Measurements from ENCODE around the gene PIK3CB.

Gene PIK3CB

DNA sequence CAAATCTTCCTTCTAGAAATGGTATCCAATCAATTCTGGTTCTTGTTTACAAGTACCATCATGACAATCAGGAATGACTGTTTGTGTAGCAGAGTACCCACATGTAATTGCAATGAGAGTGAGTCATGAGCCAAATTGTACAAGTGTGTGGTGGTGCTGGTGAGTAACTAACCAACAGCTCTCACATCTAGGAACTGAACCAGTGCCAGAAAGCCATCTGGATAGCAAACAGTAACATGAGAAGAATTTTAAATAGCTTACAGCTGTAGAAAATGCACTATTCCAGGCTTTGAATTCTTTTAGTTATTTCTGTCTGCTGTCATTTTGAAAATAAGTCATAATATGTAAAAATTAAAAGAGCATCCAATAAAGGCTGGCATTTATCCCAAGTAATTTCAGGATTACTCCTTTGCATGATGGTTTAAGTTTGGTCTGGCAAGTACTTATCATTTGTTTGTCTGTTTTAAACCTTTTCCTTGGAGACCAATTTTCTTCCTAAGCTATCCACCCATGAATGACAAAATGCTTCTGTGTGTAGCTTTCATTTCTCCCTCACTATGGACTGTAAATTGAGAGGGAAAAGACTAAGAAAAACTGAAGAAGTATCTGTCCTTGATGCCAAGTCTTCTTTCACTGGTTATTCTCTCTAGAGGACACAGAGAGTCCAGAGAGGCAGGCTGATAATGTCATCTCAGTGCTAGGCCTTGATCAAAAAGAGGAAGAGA is 60.0 kb downstream of the PIK3CB start:
- no peak overlapping the region for H3K27ac ChIP-seq (ENCODE audit: low read length)
- no peak overlapping the region for H3K9ac ChIP-seq (ENCODE audit: low read depth, low read length)
- H3K4me1 ChIP-seq (ENCODE audit: insufficient read depth, low read length): peaks cover 5% of the 10 kb centered on the region; the same call in 1 of the 2 replicates

DNA sequence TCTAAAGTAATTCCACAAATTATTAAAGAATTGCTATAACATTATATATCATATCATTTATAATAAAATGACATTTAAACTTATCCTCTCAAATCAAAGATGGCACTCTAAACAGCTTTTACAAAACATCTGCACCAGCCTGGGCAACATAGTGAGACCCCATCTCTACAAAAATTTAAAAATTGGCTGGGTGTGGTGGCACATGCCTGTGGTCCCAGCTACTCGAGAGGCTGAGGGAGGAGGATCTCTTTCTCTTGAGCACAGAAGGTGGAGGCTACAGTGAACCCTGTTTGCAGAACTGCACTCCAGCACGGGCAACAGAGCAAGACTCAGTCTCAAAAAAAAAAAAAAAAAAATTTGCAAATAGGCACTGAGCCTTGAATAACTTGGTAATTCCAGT is 63.1 kb downstream of the PIK3CB start:
- Histone ChIP-seq H3K9ac (ENCODE audit: low read depth, low read length) (no peak overlapping the region), H3K9me3 (ENCODE audit: insufficient read depth, low read depth, low read length) (peaks cover 26% of the 10 kb centered on the region), H3K4me3 (ENCODE audit: low read length) (no peak overlapping the region), H3K36me3 (ENCODE audit: insufficient read depth, low read depth, low read length) (peaks cover 14% of the 10 kb centered on the region), H3K4me1 (ENCODE audit: insufficient read depth, low read length) (peaks cover 5% of the 10 kb centered on the region; the same call in 1 of the 2 replicates), H3K27ac (ENCODE audit: low read length) (no peak overlapping the region), H3K27me3 (ENCODE audit: insufficient read depth, low read length) (no peaks in the 10 kb centered on the region)

More for the DNA sequence above, 60.0 kb downstream of the PIK3CB start:
- no peak overlapping the region for H3K4me3 ChIP-seq (ENCODE audit: low read length)
- 0 out of 2 replicates have a peak, but pooled peaks cover 1% of the 10 kb centered on the region for H3K9me3 ChIP-seq (ENCODE audit: insufficient read depth, low read depth, low read length)
- H3K27me3 ChIP-seq (ENCODE audit: insufficient read depth, low read length): no peaks in the 10 kb centered on the region
- H3K36me3 ChIP-seq (ENCODE audit: insufficient read depth, low read depth, low read length): no peaks in the 10 kb centered on the region

DNA sequence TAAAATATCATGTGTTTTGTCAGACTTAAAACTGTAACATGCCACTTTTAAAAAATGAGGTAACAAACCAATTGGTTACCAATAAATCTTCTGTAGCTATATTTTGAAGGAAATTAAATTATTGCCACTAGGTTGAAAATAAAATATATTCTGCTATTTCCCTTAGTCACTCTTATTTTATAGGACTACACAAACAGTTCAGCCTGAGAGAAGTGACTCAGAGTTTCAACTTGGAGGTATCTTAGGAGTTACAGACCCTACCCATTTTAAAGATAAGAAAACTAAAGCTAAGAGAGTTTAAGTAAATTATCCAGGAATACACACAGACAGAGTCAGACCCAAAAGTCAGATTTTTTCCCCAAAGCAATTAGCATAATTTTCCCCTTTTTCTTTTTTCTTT is 65.1 kb downstream of the PIK3CB start:
- peaks cover 14% of the 10 kb centered on the region for H3K36me3 ChIP-seq (ENCODE audit: insufficient read depth, low read depth, low read length)
- H3K9me3 ChIP-seq (ENCODE audit: insufficient read depth, low read depth, low read length): peaks cover 26% of the 10 kb centered on the region
- no peak overlapping the region for H3K4me3 ChIP-seq (ENCODE audit: low read length)
- H3K27me3 ChIP-seq (ENCODE audit: insufficient read depth, low read length): no peaks in the 10 kb centered on the region
- no peak overlapping the region for H3K9ac ChIP-seq (ENCODE audit: low read depth, low read length)
- 0 out of 2 replicates have a peak, but pooled peaks cover 5% of the 10 kb centered on the region for H3K4me1 ChIP-seq (ENCODE audit: insufficient read depth, low read length)
- no peak overlapping the region for H3K27ac ChIP-seq (ENCODE audit: low read length)

DNA sequence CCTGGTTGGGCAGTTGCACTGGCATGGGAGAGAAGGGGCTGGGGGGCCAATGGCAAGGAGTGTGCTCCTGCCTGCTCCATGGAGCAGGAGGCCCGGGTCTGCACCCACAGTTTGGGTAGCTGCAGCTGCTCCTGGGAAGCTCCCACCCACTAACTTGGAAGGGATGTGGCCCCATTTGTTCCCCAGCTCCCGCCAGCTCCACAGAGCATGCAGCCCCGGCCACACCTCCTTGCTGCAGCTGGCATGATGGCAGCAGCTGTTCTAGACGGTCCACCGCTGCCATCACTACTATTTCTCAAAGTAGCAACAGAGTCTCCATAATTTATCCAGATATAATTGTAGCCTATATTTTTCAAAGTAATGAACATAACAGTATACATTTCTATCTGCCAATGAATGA is 65.8 kb downstream of the PIK3CB start:
- no peak overlapping the region for H3K4me3 ChIP-seq (ENCODE audit: low read length)
- H3K9ac ChIP-seq (ENCODE audit: low read depth, low read length): no peak overlapping the region
- peaks cover 26% of the 10 kb centered on the region for H3K9me3 ChIP-seq (ENCODE audit: insufficient read depth, low read depth, low read length)

DNA sequence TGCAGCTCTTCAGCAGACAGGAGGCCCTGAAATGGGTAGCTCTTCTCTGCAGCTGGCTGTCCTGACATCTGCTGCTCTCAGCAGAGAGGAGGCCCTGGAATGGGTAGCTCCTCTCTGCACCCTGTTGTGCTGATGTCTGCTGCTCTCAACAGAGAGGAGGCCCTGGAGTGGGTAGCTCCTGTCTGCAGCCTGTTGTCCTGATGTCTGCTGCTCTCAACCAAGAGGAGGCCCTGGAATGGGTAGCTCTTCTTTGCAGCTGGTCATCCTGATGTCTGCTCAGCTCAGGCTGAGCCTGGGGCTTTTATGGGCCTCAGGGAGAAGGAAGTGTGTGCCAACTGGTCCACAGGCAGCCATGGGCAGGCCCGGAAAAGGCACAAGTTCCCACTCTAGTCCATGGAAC is 66.6 kb downstream of the PIK3CB start:
- Histone ChIP-seq H3K27ac (ENCODE audit: low read length) (no peak overlapping the region), H3K4me3 (ENCODE audit: low read length) (no peak overlapping the region), H3K36me3 (ENCODE audit: insufficient read depth, low read depth, low read length) (peaks cover 14% of the 10 kb centered on the region), H3K9ac (ENCODE audit: low read depth, low read length) (no peak overlapping the region), H3K9me3 (ENCODE audit: insufficient read depth, low read depth, low read length) (peaks cover 26% of the 10 kb centered on the region), H3K27me3 (ENCODE audit: insufficient read depth, low read length) (no peaks in the 10 kb centered on the region), H3K4me1 (ENCODE audit: insufficient read depth, low read length) (no peaks in the 10 kb centered on the region)

More for the DNA sequence above, 65.8 kb downstream of the PIK3CB start:
- Histone ChIP-seq H3K27ac (ENCODE audit: low read length) (no peak overlapping the region), H3K36me3 (ENCODE audit: insufficient read depth, low read depth, low read length) (peaks cover 14% of the 10 kb centered on the region), H3K4me1 (ENCODE audit: insufficient read depth, low read length) (no peaks in the 10 kb centered on the region), H3K27me3 (ENCODE audit: insufficient read depth, low read length) (no peaks in the 10 kb centered on the region)

DNA sequence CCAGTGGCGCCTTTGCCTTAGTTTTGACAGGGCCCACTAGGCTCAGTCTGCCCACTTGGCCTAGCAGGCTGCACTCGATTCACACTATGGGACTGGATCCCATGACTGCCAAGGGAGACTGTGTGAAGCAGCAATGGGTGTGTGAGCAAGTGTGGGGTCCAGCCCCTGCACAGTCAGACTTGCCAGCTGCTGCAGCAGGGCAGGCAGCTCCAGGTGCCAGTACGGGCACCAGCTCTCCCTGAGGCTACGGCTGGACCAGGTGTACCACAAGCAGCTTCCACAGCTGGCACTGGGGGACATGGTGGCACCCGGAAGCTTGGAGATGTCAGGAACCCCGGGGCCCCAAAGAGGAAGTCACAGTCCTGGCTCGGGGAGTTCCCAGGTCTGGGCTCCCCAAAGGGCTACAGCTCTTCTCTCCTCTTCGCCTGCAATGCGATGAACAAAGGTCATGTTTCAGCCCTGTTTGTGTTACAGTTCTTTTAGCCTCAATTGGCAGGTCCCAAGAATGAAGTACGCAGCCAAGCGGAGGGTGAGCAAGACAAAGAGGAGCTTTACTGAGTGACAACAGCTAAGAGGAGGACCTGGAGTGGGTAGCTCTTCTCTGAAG is 67.1 kb downstream of the PIK3CB start:
- H3K9me3 ChIP-seq (ENCODE audit: insufficient read depth, low read depth, low read length): peaks cover 26% of the 10 kb centered on the region
- H3K36me3 ChIP-seq (ENCODE audit: insufficient read depth, low read depth, low read length): peaks cover 14% of the 10 kb centered on the region
- H3K4me3 ChIP-seq (ENCODE audit: low read length): no peak overlapping the region
- H3K4me1 ChIP-seq (ENCODE audit: insufficient read depth, low read length): no peaks in the 10 kb centered on the region
- H3K27me3 ChIP-seq (ENCODE audit: insufficient read depth, low read length): no peaks in the 10 kb centered on the region
- H3K9ac ChIP-seq (ENCODE audit: low read depth, low read length): no peak overlapping the region
- H3K27ac ChIP-seq (ENCODE audit: low read length): no peak overlapping the region

DNA sequence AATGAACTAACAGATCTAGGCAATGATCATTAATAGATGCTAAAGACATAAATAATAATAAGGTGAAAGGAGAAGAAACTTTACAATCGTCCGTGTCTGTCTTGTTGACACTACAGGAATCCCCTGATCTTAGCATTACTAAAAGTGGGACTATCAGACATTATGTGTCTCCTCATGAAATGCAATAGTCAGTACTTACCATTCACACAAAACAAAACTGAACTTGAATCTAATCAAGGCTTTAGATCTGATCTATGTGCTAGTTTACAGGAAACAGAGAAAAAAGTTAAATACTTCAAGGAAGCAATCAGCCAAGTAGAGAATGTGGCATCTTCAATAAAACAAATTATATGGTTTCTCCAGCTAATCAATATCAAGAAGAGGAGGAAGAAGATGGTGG is 73.7 kb downstream of the PIK3CB start:
- Histone ChIP-seq H3K27ac (ENCODE audit: low read length) (no peak overlapping the region), H3K9me3 (ENCODE audit: insufficient read depth, low read depth, low read length) (no peaks in the 10 kb centered on the region), H3K27me3 (ENCODE audit: insufficient read depth, low read length) (no peaks in the 10 kb centered on the region), H3K4me3 (ENCODE audit: low read length) (no peak overlapping the region), H3K9ac (ENCODE audit: low read depth, low read length) (no peak overlapping the region), H3K4me1 (ENCODE audit: insufficient read depth, low read length) (no peaks in the 10 kb centered on the region), H3K36me3 (ENCODE audit: insufficient read depth, low read depth, low read length) (no peaks in the 10 kb centered on the region)

DNA sequence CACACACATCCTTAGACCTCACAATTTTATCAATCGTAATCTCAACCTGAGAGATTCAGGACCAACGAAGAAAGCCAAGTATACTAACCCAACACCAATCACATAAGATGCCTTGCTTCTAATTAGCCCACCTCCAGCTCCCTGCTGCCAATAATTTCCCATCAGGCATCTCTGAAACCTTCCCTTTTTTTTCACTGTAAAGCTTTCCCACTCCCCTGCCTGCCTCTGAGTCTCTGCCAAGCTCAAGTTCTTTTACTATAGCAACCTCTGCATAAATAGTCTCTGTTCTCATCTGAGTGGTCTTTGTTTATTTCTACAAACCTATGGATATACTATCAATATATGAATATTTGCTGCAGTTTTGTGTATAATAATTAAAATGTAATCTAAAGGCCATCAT is 86.5 kb downstream of the PIK3CB start:
- no peak overlapping the region for H3K9ac ChIP-seq (ENCODE audit: low read depth, low read length)
- no peaks in the 10 kb centered on the region for H3K27me3 ChIP-seq (ENCODE audit: insufficient read depth, low read length)
- no peaks in the 10 kb centered on the region for H3K4me1 ChIP-seq (ENCODE audit: insufficient read depth, low read length)
- H3K4me3 ChIP-seq (ENCODE audit: low read length): no peak overlapping the region
- H3K9me3 ChIP-seq (ENCODE audit: insufficient read depth, low read depth, low read length): peaks cover 9% of the 10 kb centered on the region
- peaks cover 7% of the 10 kb centered on the region; the same call in 1 of the 2 replicates for H3K36me3 ChIP-seq (ENCODE audit: insufficient read depth, low read depth, low read length)
- no peak overlapping the region for H3K27ac ChIP-seq (ENCODE audit: low read length)

DNA sequence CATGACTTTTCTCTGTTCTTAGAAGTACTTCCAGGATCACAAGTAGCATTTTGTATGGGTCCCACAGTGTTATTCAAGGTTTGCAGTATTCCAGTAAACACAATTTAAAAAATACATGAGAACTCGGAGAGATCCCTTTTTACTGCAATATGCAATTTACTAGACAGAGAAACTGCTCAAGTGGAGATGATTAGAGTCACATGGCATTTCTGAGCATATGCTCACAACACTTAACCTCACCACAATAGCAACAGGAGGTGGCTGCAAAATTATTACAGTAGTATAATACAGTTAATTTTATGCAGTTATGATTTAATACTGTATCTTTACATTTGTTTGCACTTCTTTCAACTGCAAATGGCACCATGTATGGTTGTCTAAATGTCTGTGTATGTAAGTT is 87.5 kb downstream of the PIK3CB start:
- Histone ChIP-seq H3K27ac (ENCODE audit: low read length) (no peak overlapping the region), H3K4me3 (ENCODE audit: low read length) (no peak overlapping the region), H3K9me3 (ENCODE audit: insufficient read depth, low read depth, low read length) (peaks cover 9% of the 10 kb centered on the region), H3K4me1 (ENCODE audit: insufficient read depth, low read length) (no peaks in the 10 kb centered on the region), H3K9ac (ENCODE audit: low read depth, low read length) (no peak overlapping the region), H3K27me3 (ENCODE audit: insufficient read depth, low read length) (no peaks in the 10 kb centered on the region), H3K36me3 (ENCODE audit: insufficient read depth, low read depth, low read length) (peaks cover 7% of the 10 kb centered on the region; the same call in 1 of the 2 replicates)

DNA sequence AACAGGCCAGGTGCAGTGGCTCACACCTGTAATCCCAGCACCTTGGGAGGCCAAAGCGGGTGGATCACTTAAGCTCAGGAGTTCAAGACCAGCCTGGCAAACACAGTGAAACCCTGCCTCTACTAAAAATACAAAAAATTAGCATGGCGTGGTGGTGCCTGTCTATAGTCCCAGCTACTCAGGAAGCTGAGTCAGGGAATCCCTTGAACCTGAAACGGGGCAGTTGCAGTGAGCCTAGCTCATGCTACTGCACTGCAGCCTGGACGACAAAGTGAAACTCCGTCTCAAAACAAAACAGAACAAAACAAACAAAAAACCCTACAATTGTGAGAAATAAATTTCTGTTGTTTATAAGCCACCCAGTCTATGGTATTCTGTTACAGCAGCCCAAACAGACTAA is 94.7 kb downstream of the PIK3CB start:
- no peaks in the 10 kb centered on the region for H3K27me3 ChIP-seq (ENCODE audit: insufficient read depth, low read length)
- peaks cover 15% of the 10 kb centered on the region for H3K36me3 ChIP-seq (ENCODE audit: insufficient read depth, low read depth, low read length)
- H3K27ac ChIP-seq (ENCODE audit: low read length): no peak overlapping the region
- H3K4me1 ChIP-seq (ENCODE audit: insufficient read depth, low read length): no peaks in the 10 kb centered on the region
- H3K9me3 ChIP-seq (ENCODE audit: insufficient read depth, low read depth, low read length): no peaks in the 10 kb centered on the region
- no peak overlapping the region for H3K4me3 ChIP-seq (ENCODE audit: low read length)
- H3K9ac ChIP-seq (ENCODE audit: low read depth, low read length): no peak overlapping the region

DNA sequence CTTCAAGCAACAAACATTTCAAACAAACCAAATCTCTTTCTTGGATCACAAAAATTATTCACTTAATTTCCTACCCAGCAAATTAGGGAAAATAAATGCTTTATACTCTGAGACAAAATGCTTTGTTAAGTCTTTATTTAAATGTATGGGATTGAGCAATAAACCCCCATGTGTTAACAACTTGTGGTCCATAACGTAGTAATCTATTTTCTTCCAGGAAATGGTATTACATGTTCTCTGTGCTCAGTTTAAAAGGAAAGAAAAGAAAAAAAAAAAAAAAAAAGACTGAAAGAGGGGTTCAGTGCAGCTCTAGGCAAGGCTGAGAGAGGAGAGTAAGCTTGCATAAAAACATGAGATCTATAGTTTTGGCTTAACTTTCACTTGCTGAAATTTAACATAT is 102.3 kb downstream of the PIK3CB start:
- Histone ChIP-seq H3K27ac (ENCODE audit: low read length) (no peak overlapping the region), H3K36me3 (ENCODE audit: insufficient read depth, low read depth, low read length) (peaks cover 23% of the 10 kb centered on the region), H3K4me1 (ENCODE audit: insufficient read depth, low read length) (no peaks in the 10 kb centered on the region), H3K9me3 (ENCODE audit: insufficient read depth, low read depth, low read length) (no peaks in the 10 kb centered on the region), H3K4me3 (ENCODE audit: low read length) (no peak overlapping the region), H3K9ac (ENCODE audit: low read depth, low read length) (no peak overlapping the region), H3K27me3 (ENCODE audit: insufficient read depth, low read length) (no peaks in the 10 kb centered on the region)

All from iPS-20b (cell line).